Activated T-helper 17 cell treated with anti-CD3 and anti-CD28 coated beads, Interleukin-2, amount 50 U/mL, for 72 hours (primary cell): ENCODE data around the gene HOXC11. TPM values are rescaled to one million over a fixed set of nuclear protein-coding genes. Genes with fewer than 3 reads are reported as not detected.

Source experiments
- ATAC-seq: fragments of 150-1000 bp; cut with Tn5 transposase; replicated peaks from 2 replicates; pipeline ENCODE4 v1.10.0; 2021; ENCODE audit warnings: mild to moderate bottlenecking, moderate library complexity
- H3K27ac Mint-ChIP-seq: one replicate; pipeline ENCODE4 v1.8.0; 2022; ENCODE audit warnings: mixed read lengths
- H3K27me3 Mint-ChIP-seq: one replicate; pipeline ENCODE4 v1.8.0; 2022; ENCODE audit warnings: mixed read lengths
- H3K36me3 Mint-ChIP-seq: one replicate; pipeline ENCODE4 v1.8.0; 2022; ENCODE audit warnings: low read depth, mild to moderate bottlenecking, mixed read lengths
- H3K4me1 Mint-ChIP-seq: one replicate; pipeline ENCODE4 v1.8.0; 2022; ENCODE audit warnings: mixed read lengths
- H3K4me3 Mint-ChIP-seq: one replicate; pipeline ENCODE4 v1.8.0; 2022; ENCODE audit warnings: mild to moderate bottlenecking, mixed read lengths
- H3K9me3 Mint-ChIP-seq: one replicate; pipeline ENCODE4 v1.8.0; 2022; ENCODE audit warnings: mixed read lengths
- total RNA-seq, 2 donors: library from RNA; stranded (reverse); gene quantifications; one replicate each; pipeline ENCODE4 v1.2.3, GENCODE V29; 2022

The HOXC11 gene
- total RNA-seq, 2 donors from 2014 or later: not detected

DNA sequence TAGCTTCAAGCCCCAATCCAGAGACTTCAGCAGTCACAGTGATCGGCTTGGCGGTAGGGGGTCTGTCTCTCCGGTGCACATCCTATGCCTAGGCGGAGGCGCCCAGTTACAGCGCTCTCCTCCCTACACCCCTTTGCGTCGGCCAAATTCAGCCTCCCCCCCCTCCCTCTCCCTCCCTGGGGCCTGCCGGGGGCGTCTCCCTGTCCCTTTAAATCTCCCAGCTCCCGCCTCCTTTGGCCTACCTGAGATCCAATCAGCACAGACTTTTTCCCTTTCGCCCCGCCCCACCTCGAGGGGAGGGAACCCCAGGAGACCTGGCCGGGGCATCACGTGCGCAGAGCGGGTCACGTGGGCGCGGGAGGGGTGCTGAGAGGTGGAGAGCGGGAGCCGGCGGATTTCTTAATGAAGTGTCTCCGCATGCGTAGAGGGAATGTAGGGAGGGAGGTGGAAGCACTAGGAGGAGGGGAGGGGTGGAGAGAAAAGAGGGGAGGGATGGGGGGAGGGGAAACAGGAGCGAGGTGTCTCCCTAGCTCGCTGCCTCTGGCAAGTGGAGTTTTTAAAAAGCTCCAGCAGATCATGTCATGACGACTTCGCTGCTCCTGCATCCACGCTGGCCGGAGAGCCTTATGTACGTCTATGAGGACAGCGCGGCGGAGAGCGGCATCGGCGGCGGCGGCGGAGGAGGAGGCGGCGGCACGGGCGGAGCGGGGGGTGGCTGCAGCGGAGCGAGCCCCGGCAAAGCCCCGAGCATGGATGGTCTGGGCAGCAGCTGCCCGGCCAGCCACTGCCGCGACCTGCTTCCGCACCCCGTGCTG lies 34.4 kb upstream of the HOXC11 start, which contains the start of gene HOXC13:
HOXC13 (plus strand) TSS at position 506 of the 815 bp plus-strand sequence; CDS start at position 582, 76 bp downstream.
- Mint-ChIP-seq H3K9me3 (no peaks in the 10 kb centered on the region), H3K27ac (no peak within 1 kb of the TSS), H3K4me3 (no peak within 1 kb of the TSS), H3K27me3 (peaks cover 80% of the 10 kb centered on the region), H3K4me1 (no peaks in the 10 kb centered on the region), H3K36me3 (no peaks in the 10 kb centered on the region)
- ATAC-seq: no peak

GRCh38 chr12:53939141-53940108 lies 33.5 kb upstream of the HOXC11 start:
- ATAC-seq: no peak
- H3K27me3 Mint-ChIP-seq: peaks cover 80% of the 10 kb centered on the region
- no peaks in the 10 kb centered on the region for H3K4me1 Mint-ChIP-seq
- no peaks in the 10 kb centered on the region for H3K36me3 Mint-ChIP-seq
- H3K9me3 Mint-ChIP-seq: no peaks in the 10 kb centered on the region
- H3K4me3 Mint-ChIP-seq: no peak overlapping the region
- no peak overlapping the region for H3K27ac Mint-ChIP-seq

DNA sequence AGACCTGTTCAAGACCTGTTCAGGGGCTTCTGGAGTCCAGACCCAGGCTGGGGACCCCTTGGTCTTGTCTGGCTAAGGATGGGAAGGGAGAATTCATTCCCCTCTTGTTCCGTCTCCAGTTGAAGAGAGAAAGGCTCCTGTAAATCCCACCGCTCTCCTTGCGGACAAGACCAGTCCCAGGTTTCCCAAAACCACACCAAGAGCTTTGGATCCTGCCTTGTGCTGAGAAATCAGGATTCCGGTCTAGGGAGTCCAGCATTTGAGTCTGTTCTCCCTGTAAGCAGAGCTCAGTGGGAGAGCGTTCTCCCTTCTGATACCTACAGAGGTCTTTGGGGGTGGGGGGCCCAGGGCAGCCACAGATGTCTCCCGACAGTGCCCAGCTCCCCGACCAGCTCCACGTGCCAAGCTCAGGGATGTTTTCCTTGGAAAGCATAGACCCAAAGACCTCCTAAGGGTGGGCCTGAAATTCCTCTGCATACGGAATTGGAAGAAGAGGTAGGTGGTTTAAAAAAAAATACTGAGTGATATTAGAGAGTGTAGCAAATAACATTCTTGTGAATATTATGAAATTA lies 32.4 kb upstream of the HOXC11 start:
- peaks cover 77% of the 10 kb centered on the region for H3K27me3 Mint-ChIP-seq
- no peak overlapping the region for H3K4me3 Mint-ChIP-seq
- H3K36me3 Mint-ChIP-seq: no peaks in the 10 kb centered on the region
- ATAC-seq: no peak
- H3K27ac Mint-ChIP-seq: no peak overlapping the region
- H3K9me3 Mint-ChIP-seq: no peaks in the 10 kb centered on the region
- no peaks in the 10 kb centered on the region for H3K4me1 Mint-ChIP-seq

GRCh38 chr12:53941187-53941586 lies 31.7 kb upstream of the HOXC11 start:
- no peak overlapping the region for H3K27ac Mint-ChIP-seq

DNA sequence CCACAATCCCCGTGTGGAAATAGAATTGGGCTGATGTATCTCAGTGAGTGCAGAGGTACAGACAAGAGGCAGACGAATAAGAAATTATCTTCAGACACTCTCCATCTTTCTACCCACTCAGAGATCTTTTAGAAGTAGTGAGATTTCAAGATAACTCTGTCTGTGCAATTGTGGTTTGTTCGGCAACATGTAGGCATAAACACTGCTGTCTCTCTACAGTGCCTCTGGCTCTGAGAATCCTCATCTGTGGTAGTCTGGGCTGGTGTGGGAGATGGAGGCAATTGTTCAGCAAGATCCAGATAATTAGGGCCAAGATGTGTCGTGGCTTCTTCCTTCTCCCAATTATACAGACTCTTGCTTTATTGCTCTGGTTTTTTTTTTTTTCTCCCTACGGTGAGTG lies 31.2 kb upstream of the HOXC11 start:
- Mint-ChIP-seq H3K4me1 (no peaks in the 10 kb centered on the region), H3K4me3 (no peak overlapping the region), H3K36me3 (no peaks in the 10 kb centered on the region), H3K27ac (no peak overlapping the region), H3K9me3 (no peaks in the 10 kb centered on the region), H3K27me3 (peaks cover 77% of the 10 kb centered on the region)
- ATAC-seq: no peak

More at GRCh38 chr12:53941187-53941586, 31.7 kb upstream of the HOXC11 start:
- no peak overlapping the region for H3K4me3 Mint-ChIP-seq
- peaks cover 77% of the 10 kb centered on the region for H3K27me3 Mint-ChIP-seq
- ATAC-seq: no peak
- no peaks in the 10 kb centered on the region for H3K4me1 Mint-ChIP-seq
- no peaks in the 10 kb centered on the region for H3K36me3 Mint-ChIP-seq
- no peaks in the 10 kb centered on the region for H3K9me3 Mint-ChIP-seq

DNA sequence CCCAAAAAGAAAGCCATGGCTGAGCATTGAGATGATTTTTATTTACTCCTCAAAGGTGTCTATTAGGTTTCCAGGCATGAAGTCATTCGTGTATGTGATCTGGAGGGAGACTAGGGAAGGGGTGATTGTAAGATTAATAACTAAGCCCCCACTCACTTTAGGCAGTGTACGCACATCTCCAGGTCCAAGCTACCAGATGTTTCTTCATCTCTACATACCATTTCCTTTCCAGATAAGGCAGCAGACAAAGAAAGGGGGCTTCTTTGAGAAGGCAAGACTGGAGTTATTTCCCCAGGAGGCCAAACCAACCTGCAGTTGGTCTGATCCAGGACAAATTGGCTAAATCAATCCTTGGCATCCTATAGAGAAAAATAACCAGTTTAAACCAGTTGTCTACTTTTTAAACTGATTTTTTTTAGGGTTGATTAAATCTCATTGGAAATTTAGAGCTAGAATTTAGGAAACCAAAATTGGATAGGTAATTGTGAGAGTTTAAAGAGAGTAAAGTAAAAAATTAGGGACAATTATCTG lies 30.4 kb upstream of the HOXC11 start:
- no peaks in the 10 kb centered on the region for H3K4me1 Mint-ChIP-seq
- H3K9me3 Mint-ChIP-seq: no peaks in the 10 kb centered on the region
- H3K36me3 Mint-ChIP-seq: no peaks in the 10 kb centered on the region
- no peak overlapping the region for H3K4me3 Mint-ChIP-seq
- no peak overlapping the region for H3K27ac Mint-ChIP-seq
- ATAC-seq: no peak
- H3K27me3 Mint-ChIP-seq: peaks cover 77% of the 10 kb centered on the region

GRCh38 chr12:53944209-53944608 lies 28.7 kb upstream of the HOXC11 start:
- H3K27ac Mint-ChIP-seq: no peak overlapping the region
- H3K27me3 Mint-ChIP-seq: peaks cover 81% of the 10 kb centered on the region
- H3K4me1 Mint-ChIP-seq: no peaks in the 10 kb centered on the region
- H3K4me3 Mint-ChIP-seq: no peak overlapping the region
- no peaks in the 10 kb centered on the region for H3K36me3 Mint-ChIP-seq
- ATAC-seq: no peak
- no peaks in the 10 kb centered on the region for H3K9me3 Mint-ChIP-seq

- Mint-ChIP-seq H3K4me3 (no peak overlapping the region), H3K27ac (no peak overlapping the region), H3K9me3 (no peaks in the 10 kb centered on the region), H3K36me3 (no peaks in the 10 kb centered on the region), H3K4me1 (no peaks in the 10 kb centered on the region), H3K27me3 (peaks cover 84% of the 10 kb centered on the region)
- no peak for ATAC-seq
Observed at GRCh38 chr12:53944907-53945847, 27.7 kb upstream of the HOXC11 start.

GRCh38 chr12:53947743-53948142 lies 25.2 kb upstream of the HOXC11 start:
- Mint-ChIP-seq H3K4me1 (no peaks in the 10 kb centered on the region), H3K4me3 (no peak overlapping the region), H3K36me3 (no peaks in the 10 kb centered on the region), H3K27ac (no peak overlapping the region), H3K9me3 (no peaks in the 10 kb centered on the region), H3K27me3 (peaks cover 87% of the 10 kb centered on the region)
- no peak for ATAC-seq

GRCh38 chr12:53948650-53949593 lies 24.0 kb upstream of the HOXC11 start:
- no peak overlapping the region for H3K4me3 Mint-ChIP-seq

GRCh38 chr12:53949631-53950436 lies 23.1 kb upstream of the HOXC11 start:
- Mint-ChIP-seq H3K4me1 (no peaks in the 10 kb centered on the region), H3K36me3 (no peaks in the 10 kb centered on the region), H3K4me3 (no peak overlapping the region), H3K27me3 (peaks cover 86% of the 10 kb centered on the region), H3K27ac (no peak overlapping the region), H3K9me3 (no peaks in the 10 kb centered on the region)
- ATAC-seq: no peak

More at GRCh38 chr12:53948650-53949593, 24.0 kb upstream of the HOXC11 start:
- H3K27me3 Mint-ChIP-seq: peaks cover 87% of the 10 kb centered on the region
- no peaks in the 10 kb centered on the region for H3K36me3 Mint-ChIP-seq
- ATAC-seq: no peak
- no peaks in the 10 kb centered on the region for H3K9me3 Mint-ChIP-seq
- no peak overlapping the region for H3K27ac Mint-ChIP-seq
- H3K4me1 Mint-ChIP-seq: no peaks in the 10 kb centered on the region

- Mint-ChIP-seq H3K27ac (no peak overlapping the region), H3K9me3 (no peaks in the 10 kb centered on the region), H3K4me1 (no peaks in the 10 kb centered on the region), H3K4me3 (no peak overlapping the region), H3K27me3 (peaks cover 80% of the 10 kb centered on the region), H3K36me3 (no peaks in the 10 kb centered on the region)
- no peak for ATAC-seq
Observed at GRCh38 chr12:53950437-53950773, 22.5 kb upstream of the HOXC11 start.
